Fibroblast of the aortic adventitia (primary cell): ENCODE measurements around the gene IQGAP3. TPM values are rescaled to one million over a fixed set of nuclear protein-coding genes. Genes with fewer than 3 reads are reported as not detected.

Experiments used
- DNase-seq: peaks from one replicate; pipeline ENCODE4 v3.0.0-alpha.2; 2010; ENCODE audit warnings: low read depth
- H3K4me3 ChIP-seq: 2 replicates; pipeline ENCODE4 v1.5.1; 2011; ENCODE audit warnings: low read depth, mild to moderate bottlenecking, control low read depth, low read length, moderate library complexity
- total RNA-seq: library from RNA; depleted of rRNA; stranded (reverse); fragments of >200 nt; gene quantifications from 2 replicates; pipeline ENCODE4 v1.2.3, GENCODE V29; 2012; ENCODE audit warnings: low replicate concordance
- TF ChIP-seq, protein P1 (sequence below): IDR thresholded peaks from 2 replicates; pipeline ENCODE4 v1.5.1; 2011; ENCODE audit warnings: mild to moderate bottlenecking, low read length, control low read depth, inconsistent platforms; ENCODE audit not compliant: insufficient read depth

Gene IQGAP3
- total RNA-seq, 1 donor, result 28.7 TPM

DNA sequence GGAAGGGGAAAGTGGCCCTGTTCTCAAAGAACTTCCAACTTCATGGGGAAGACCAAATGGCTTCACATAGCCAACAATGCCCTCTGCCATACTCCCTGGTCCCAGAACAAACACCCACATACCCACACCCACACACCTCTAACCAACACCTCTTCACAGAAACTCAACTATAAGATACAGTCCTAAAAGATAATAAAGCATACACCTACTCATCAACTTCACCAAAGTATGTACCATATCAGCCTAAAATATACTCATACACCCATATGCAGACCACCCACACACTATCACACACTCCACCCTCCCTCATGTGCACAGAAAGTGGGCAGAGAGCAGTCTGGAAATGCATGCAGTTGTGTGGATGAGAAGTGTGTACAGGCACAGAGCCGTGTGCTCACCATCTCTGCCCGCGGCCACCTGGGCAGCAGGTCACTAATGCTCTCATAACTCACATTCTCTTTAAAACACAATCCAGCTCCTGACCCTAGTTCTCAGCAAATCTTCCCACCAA is 27.7 kb downstream of the IQGAP3 start:
- DNase-seq, result no peak
- TF ChIP-seq, protein P1, sequence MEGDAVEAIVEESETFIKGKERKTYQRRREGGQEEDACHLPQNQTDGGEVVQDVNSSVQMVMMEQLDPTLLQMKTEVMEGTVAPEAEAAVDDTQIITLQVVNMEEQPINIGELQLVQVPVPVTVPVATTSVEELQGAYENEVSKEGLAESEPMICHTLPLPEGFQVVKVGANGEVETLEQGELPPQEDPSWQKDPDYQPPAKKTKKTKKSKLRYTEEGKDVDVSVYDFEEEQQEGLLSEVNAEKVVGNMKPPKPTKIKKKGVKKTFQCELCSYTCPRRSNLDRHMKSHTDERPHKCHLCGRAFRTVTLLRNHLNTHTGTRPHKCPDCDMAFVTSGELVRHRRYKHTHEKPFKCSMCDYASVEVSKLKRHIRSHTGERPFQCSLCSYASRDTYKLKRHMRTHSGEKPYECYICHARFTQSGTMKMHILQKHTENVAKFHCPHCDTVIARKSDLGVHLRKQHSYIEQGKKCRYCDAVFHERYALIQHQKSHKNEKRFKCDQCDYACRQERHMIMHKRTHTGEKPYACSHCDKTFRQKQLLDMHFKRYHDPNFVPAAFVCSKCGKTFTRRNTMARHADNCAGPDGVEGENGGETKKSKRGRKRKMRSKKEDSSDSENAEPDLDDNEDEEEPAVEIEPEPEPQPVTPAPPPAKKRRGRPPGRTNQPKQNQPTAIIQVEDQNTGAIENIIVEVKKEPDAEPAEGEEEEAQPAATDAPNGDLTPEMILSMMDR, result no peak
- H3K4me3 ChIP-seq, result no peak overlapping the region

DNA sequence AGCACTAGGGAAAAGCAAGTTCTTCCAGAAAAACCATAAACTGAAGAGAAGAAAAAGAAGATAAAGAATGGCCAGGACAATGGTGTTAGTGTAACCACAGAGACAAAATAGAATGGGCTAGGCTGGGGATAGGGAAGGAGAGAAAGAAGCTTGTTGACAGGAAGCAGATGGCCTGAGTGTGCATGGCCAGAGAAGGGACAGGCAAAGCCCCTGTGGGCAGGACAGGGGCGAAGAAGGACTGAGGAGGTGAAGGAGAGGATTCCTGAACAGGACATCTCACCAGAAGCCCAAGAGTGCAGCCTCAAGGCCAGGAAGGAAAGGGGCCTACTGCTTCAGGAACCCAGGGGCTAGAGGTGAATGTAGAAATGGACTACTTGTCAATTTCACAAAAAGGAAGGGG is 29.3 kb downstream of the IQGAP3 start:
- DNase-seq, result no peak
- no peak overlapping the region for H3K4me3 ChIP-seq
- TF ChIP-seq, protein P1, result no peak

DNA sequence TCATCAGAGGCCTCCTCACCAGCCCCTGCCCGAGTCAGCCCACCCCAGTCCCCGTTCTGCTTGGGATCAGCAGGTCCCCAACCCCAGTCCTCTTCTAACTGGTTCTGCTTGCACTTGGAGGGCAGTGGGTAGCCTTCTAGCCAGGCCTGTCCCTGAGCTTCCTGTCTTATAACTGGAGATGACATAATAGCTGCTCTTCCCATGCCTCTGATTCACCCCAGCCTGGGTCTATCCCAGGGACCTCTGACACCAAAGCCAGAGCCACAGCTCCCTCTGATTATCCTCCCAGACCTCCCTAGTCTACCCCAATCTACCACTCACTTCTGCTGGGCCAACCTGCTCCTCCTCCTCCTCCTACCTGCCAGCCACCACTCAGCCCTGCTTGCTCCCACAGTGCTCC is 31.4 kb downstream of the IQGAP3 start:
- TF ChIP-seq, protein P1, result no peak
- H3K4me3 ChIP-seq, result no peak overlapping the region
- DNase-seq, result no peak

DNA sequence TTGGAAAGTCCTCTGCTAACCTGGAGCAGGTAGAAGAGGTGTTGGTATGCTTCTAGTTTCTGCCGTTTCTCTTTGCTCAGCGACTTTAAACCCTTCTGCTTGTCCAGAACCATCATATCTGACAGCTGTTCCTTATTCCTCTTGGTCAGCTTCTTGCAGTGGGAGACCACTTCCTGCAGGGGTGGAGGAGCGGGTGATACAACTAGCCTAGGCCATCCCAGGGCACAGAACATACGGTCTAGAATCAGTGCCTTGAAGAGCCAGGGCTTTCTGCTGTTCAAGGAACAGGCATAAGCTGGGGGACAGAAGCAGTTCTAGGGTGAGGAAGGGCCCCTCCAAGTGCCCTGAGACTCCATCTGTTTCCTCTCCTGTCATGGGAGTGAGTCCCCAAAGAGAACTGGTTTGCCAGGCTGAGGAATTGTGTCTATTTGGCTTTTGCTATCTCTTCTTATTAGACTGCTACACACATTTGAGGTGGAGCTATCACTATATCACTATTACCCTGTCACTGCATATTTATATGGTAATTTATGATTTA is 32.5 kb downstream of the IQGAP3 start:
- TF ChIP-seq, protein P1, result no peak
- H3K4me3 ChIP-seq, result no peak overlapping the region

DNA sequence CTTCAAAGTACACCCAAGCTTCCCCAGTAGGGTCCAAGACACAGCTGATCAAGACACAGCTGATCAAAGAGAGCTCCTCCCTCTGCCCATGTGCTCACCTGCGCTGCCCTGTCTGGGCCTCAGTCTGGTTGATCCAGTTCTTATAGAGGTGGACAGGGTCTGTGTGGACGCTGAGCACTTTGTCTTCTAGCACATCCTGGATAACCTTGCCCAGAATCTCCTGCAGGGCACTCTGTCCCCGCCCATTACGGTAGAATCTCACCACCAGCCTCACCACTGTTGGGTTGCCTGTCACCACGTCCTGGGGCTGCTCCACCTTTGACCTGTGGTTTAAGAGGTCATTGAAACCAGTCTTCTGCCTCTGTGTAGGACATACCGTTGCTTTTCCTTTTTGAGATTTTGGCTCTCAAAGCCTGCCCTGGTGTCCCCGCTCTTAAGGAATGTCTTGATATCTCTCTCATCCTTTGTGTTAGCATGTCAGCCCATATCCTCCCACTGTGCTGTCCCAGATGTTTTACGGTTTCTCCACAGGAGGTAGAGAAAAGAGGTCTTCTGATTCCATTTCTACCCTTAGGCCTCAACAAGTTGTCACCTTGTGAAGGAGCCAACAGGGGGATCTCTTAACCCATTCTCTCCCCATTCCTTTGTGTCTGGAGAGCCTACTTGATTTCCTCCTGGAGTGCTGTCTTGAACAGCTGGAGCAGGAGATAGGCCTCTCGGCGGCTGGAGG is 33.5 kb downstream of the IQGAP3 start:
- no peak for DNase-seq
- TF ChIP-seq, protein P1, result no peak

More for the DNA sequence above, 32.5 kb downstream of the IQGAP3 start:
- no peak for DNase-seq

DNA sequence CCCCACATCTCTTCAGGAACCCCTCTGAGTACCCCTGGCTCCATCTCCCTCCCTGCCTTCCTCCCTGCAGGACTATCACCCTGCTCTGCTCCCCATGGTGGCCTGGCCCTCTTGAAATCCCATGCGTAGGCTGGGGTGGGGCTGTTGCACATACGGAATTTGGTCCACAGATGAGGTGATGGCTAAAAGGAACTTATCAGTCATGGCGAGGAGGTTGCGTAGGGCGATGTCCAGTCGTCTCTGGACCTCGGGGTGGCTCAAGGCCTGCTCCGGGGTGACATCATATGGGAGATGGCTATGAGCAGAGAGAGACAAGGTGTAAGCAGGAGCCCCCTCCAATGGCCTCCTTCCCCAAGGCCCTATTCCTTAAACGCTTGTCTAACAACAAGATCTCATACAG is 35.3 kb downstream of the IQGAP3 start:
- DNase-seq, result no peak
- H3K4me3 ChIP-seq, result no peak overlapping the region
- TF ChIP-seq, protein P1, result no peak

More for the DNA sequence above, 33.5 kb downstream of the IQGAP3 start:
- H3K4me3 ChIP-seq, result no peak overlapping the region
